Measurements from ENCODE around the gene RIN1. TPM values are rescaled to one million over a fixed set of nuclear protein-coding genes. Genes with fewer than 3 reads are reported as not detected.

The RIN1 gene
- total RNA-seq, 1 experiment from 2014 or later = 5.4 TPM

- no peak overlapping the region for H2AK5ac ChIP-seq (ENCODE audit: insufficient read length, low read length)
- peak overlapping the region; percentile 53 to 90 (median 65); a peak in 4 of 7 replicates for H3K27ac Mint-ChIP-seq
- no peak overlapping the region; the same call in 1 of the 2 replicates for H3K14ac ChIP-seq (ENCODE audit: insufficient read depth, low read length)
These were observed 29.7 kb upstream of the RIN1 start for GRCh38 chr11:66365711-66366619.

More at GRCh38 chr11:66365711-66366619, 29.7 kb upstream of the RIN1 start:
- no peaks in the 10 kb centered on the region for H3K9me3 ChIP-seq (ENCODE audit: control insufficient read depth, low read depth, low read length)
- H2BK12ac ChIP-seq (ENCODE audit: insufficient read length, low read depth, low read length) = no peak overlapping the region
- H3T11ph ChIP-seq (ENCODE audit: low read length) = no peak overlapping the region
- H3K56ac ChIP-seq (ENCODE audit: insufficient read length, low read depth, low read length) = no peak overlapping the region
- H2BK5ac ChIP-seq (ENCODE audit: insufficient read length, low read length) = no peak overlapping the region
- DNase-seq = no peak
- H3K27ac ChIP-seq (ENCODE audit: insufficient read length, low read depth, low read length) = no peak overlapping the region
- H4K8ac ChIP-seq (replicated peaks; ENCODE audit: insufficient read length, low read depth, low read length) = no peak overlapping the region
- no peaks in the 10 kb centered on the region for H3K27me3 ChIP-seq (ENCODE audit: insufficient read depth, low read length)
- H2AFZ ChIP-seq (ENCODE audit: low read length) = no peak overlapping the region
- no peak overlapping the region for H2BK15ac ChIP-seq (ENCODE audit: low read depth, low read length)
- H2BK120ac ChIP-seq (ENCODE audit: low read depth, low read length, poor library complexity, severe bottlenecking) = no peak overlapping the region
- H3K18ac ChIP-seq (ENCODE audit: insufficient read length, low read depth, low read length) = no peak overlapping the region
- no peak overlapping the region for H3K4me2 ChIP-seq (ENCODE audit: insufficient read depth, insufficient read length, low read length)
- H4K20me1 ChIP-seq (ENCODE audit: control insufficient read depth, insufficient read depth, insufficient read length) = no peaks in the 10 kb centered on the region
- H3K79me1 ChIP-seq (ENCODE audit: insufficient read depth, low read depth, low read length, poor library complexity, severe bottlenecking) = no peaks in the 10 kb centered on the region
- no peak overlapping the region for H3K23ac ChIP-seq (ENCODE audit: insufficient read length, low read depth, low read length)
- no peak overlapping the region for H4K5ac ChIP-seq (ENCODE audit: insufficient read length, low read depth, low read length)
- peaks cover 10 to 16% of the 10 kb centered on the region in 2 experiments for H3K4me1 Mint-ChIP-seq
- no CpG with 5 or more reads among the region's 14 CpGs for WGBS (ENCODE audit: extremely low coverage, insufficient read length, low lambda C conversion rate)
- H3K23me2 ChIP-seq (ENCODE audit: insufficient read length, low read depth, low read length, poor library complexity, severe bottlenecking) = peaks cover 5% of the 10 kb centered on the region
- no peaks in the 10 kb centered on the region for H3K9me3 Mint-ChIP-seq
- peaks cover 46 to 81% (median 68%) of the 10 kb centered on the region in 3 experiments for H3K36me3 Mint-ChIP-seq (ENCODE audit: insufficient read depth in 1 of 3, low read depth in 3 of 3)
- H2BK20ac ChIP-seq (ENCODE audit: low read depth, low read length, poor library complexity, severe bottlenecking) = no peak overlapping the region
- no peak overlapping the region for H4K91ac ChIP-seq (ENCODE audit: insufficient read length, low read depth, low read length)
- H3K27me3 Mint-ChIP-seq (ENCODE audit: low read depth) = no peaks in the 10 kb centered on the region; the same call in 1 of the 2 replicates
- H3K9ac ChIP-seq (ENCODE audit: extremely low read depth, insufficient read length, low read length) = no peak overlapping the region
- H3K4ac ChIP-seq (ENCODE audit: low read depth, low read length) = no peak overlapping the region
- TF ChIP-seq CTCF (conservative IDR thresholded peaks at IDR 0.05) = no peak
- no peaks in the 10 kb centered on the region for H3K4me1 ChIP-seq (ENCODE audit: insufficient read depth, low read length)
- H3K79me2 ChIP-seq (ENCODE audit: insufficient read depth, low read length) = no peaks in the 10 kb centered on the region; the same call in 1 of the 2 replicates
- no peak overlapping the region for H3K4me3 Mint-ChIP-seq

Measured in H9 (cell line).